ELF-1 (cell line): Measurements from ENCODE around the gene DGCR6L.
A peak's percentile ranks its signal among the peaks of the same experiment; 100 is the strongest.
"Not testable (repeated sequence)": the region's sequence is repeated elsewhere in the genome, so short reads cannot be mapped to it uniquely, and the experiment has no call there.

Experiments
- DNase-seq: peaks from one replicate; pipeline ENCODE4 v3.0.0-alpha.2; 2016; ENCODE audit warnings: low read depth, low spot score

Gene DGCR6L

DNA sequence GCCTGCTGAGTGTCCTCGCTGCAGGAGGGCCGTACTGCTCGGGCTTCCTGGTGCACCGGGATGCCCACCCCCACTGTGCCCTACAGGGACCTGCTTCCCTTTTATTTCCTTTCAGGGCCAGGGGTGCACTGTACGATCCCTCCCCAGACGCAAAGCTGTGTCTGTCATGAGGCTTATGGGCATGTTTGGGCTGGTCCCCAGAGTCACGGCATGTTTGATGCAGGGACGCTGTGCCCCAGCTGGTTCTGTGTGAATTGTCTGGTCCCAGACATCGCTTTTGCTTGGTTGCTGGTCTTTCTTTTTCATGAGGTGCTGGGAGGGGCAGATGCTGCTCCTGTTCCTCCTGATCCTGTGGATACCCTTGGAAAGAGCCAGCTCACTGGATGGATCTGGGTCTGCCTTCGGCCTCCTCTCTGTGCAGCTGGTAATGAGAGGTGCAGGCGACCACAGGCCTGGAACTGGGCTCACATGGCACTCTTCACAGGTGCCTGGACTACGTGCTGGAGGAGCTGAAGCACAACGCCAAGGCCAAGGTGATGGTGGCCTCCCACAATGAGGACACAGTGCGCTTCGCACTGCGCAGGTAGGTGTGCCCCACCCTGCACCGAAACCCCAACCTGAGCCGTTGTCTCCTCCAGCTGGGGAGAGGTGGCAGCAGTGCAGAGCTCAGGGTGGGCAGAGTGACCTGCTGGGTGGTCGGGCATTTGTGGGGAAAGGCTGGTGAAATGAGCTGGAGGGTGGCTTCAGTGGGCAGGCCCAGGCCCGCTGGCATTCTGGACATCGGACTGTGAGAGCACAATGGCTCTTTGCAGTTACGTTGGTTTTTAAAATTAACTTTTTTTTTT lies 10.8 kb downstream of the DGCR6L start:
- not testable (repeated sequence) for DNase-seq

DNA sequence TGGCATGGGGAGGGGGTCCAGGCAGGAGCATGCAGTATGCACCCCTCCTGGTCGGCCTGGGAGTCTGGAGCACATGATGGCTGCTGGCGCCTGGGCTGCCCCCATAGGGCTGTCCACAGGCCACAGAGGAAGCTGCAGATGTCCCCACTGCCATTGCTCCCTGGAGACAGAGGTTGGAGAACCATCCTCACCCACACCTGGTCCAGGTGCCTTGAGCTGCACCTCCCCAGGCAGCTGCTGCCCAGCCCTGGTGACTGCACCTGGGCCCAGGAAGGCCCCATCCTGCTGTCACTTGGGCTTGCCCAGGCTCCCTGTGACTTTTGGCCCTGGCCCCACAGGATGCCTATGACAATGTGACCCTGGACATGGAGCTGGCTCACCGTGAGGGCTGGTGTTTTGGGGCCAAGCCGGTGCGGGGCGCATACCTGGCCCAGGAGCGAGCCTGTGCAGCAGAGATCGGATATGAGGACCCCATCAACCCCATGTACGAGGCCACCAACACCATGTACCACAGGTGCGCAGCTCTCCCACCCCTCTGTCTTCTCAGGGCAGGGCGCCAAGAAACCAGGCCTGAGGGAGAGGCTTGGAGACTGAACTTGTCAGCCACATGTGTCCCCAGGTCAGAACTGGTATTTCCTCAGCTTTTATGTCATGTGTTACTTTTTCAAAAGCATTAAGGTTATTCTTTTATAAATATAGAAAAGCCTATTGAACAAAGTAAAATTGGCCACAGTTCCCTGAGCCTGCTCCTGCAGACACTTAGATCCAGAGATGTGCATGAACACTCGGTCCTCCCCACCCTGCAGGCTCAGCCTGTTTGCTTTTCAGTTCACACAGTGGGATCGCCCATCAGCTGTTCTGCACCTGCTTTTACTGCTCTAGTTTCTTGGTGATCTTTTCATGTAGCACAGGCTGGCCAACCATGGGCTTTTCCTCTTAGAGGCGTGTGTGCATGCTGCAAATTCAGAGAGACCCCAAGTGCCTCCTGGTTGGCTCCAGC lies 12.1 kb downstream of the DGCR6L start:
- not testable (repeated sequence) for DNase-seq

DNA sequence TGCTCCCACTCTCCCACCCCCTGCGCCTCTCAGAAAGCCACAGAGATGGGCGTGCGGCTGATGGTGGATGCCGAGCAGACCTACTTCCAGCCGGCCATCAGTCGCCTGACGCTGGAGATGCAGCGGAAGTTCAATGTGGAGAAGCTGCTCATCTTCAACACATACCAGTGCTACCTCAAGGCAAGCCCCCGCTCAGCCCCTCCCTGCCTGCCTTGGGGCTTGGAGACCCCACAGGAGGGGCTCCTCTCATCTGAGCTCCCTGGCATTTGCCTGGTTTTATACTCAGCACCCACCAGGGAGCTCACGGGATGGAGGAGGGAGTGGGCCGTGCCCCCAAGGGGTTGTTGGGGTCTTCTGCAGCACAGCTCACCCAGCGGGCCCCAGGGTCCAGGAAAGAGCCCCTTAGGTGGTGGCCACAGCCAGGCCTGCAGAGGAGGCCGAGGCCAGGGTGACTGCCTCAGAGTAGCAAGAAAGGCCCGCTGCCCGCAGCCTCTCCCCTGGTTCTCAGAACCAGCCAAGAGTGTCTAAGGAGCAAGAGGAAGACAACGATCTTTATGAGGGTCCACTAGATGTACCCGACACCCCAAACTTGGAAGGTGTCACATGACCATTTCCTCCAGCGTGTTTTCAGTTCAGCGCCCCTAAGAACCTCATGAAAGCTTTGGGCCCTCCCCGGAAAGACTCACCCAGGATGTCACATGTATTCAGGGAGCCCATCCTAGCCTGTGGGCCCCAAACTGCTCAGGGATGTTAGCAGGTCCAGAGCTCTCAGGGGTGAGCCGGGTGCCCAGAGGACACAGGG lies 13.0 kb downstream of the DGCR6L start:
- DNase-seq, result not testable (repeated sequence)

DNA sequence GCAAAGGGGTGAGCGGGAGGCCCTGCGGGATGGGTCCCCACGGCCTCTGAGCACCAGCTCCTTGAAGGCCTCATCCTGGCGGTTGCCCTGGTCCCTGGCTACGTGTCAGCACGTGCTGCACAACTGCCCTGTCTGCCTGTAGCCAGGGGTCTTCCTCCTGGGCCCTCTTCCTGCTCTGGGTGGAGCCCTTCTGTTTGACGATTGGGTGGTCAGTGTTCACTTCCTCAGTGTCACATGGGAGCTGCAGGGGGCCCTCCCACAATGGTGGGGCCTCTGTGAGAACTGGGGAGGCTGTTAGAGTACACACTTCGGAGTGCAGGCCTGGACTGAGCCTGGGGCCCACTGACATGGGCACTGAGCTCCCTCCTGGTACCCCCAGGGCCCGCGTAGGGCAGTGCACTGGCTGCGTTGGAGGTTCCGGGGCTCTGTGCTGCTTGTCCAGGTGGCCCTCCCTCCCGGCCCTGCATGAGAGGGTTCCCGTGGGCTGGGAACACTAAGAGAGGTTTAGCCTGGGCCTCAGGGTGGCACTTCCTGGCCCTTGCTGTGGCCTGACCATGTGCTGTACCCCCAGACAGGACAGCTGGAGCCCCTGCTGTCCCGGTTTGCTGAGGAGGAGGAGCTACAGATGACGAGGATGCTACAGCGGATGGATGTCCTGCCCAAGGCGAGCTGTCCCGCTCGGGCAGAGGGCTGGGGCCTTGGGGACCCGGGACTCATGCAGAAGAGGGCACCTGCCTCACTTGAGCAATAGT lies 13.8 kb downstream of the DGCR6L start:
- DNase-seq, result no peak

DNA sequence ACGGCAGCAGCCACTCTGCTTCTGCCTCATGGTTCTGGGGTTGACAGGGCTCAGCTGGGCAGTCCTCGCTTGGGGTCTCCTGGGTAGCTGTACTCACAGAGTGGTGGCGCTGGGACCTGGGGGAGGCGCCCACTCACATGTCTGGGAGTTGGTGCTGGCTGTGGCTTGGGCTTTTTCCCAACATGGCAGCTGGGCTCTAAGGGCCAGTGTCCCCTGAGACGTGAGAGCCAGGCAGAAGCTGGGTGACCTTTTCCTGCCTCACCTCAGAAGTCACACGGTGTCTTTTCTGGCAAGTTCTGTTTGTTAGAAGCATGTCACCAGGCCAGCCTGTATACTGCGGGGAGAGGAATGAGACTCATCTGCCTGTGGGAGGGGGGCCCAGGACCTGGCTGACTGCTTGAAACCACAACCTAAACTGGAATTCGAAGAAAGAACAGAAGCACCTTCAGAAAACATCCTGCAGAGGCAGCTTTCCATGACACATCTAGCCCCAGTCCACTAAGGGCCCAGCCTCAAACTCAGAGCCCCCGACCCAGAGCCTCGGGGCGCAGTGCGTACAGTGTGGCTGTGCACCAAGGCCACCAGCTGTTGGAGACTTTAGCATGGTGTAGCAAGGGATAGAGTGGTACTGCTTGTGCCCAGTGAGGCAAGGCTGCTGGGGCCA lies 14.5 kb downstream of the DGCR6L start:
- not testable (repeated sequence) for DNase-seq

DNA sequence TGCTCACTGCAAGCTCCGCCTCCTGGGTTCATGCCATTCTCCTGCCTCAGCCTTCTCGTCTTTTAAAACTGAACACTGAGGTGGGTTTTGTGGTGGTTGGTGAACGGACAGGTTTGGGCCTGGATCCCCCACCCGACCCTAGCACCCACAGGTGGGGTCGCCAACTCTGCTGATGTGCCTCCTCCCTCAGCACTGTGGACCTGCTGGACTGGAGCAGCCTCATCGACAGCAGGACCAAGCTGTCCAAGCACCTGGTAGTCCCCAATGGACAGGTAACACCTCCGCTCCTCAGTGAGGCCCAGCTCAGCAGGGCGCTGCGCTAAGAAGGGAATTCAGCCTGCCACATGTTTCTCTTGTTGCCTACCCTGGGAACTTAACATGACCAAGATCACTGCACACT lies 15.2 kb downstream of the DGCR6L start:
- no peak for DNase-seq

DNA sequence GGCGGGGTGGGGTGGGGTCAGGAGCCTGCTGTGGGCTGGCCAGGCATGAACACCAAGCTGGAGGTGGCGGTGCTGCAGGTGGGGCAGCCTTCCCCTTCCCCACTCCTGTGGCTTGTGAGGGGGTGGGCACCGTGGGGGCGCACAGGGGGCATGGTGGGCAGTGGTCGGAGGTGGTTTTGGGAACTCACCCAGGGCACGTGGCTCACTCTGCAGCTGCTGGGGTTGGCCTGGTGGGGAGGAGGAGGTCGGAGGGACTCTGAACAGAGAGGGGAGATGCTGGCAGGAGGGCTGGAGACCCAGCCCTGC lies 16.7 kb downstream of the DGCR6L start:
- not testable (repeated sequence) for DNase-seq

DNA sequence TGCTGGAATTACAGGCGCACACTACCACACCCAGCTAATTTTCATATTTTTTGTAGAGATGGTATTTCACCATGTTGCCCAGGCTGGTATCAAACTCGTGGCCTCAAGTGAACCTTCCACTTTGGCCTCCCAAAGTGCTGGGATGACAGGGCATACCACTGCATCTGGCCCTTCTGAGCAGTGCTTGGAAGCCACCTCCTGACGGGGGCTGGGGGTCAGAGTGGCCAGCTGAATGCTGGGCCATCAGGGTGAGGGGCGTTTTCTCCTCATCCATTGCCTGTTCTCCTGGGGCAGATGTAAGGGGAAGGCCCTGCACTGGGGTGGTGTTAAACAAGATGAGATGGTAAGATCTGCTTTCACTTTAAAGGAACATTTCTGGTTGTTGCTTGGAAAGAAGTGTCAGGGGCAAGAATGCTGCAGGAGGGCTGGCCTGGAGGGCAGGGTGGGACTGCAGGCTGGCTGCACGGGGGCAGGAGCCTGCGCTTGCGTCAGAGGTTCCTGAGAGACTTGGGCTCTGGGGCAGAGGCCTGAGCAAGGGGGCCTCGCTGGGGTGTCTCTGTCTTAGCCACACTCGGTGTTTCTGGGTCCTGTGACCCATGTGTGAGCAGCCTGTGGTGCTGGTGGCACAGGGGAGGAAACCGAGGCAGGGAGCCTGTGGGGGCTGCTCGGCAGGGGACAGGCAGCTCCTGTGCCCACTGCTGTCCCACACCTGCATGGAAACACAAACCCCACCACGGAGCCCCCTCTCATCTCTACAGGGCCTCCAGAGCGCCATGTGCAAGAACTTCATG lies 17.2 kb downstream of the DGCR6L start:
- DNase-seq, result peak; percentile 23

DNA sequence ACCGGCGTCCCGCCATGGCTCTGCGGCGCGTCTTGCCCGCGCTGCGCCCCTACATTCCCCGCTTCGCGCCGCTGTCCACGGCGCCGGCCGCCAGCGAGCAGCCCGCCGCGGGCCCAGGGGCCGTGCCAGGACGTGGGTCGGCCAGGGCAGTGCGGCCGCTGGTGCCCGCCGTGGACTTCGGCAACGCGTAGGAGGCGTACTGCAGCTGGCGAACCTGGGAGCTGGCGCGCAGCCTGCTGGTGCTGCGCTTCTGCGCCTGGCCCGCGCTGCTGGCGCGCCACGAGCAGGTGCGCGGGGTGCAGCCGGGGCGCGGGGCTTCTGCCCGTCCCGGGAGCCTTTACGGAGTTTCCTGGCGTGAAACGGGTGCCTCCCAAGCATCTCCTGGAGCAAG lies 20.1 kb downstream of the DGCR6L start:
- no peak for DNase-seq

DNA sequence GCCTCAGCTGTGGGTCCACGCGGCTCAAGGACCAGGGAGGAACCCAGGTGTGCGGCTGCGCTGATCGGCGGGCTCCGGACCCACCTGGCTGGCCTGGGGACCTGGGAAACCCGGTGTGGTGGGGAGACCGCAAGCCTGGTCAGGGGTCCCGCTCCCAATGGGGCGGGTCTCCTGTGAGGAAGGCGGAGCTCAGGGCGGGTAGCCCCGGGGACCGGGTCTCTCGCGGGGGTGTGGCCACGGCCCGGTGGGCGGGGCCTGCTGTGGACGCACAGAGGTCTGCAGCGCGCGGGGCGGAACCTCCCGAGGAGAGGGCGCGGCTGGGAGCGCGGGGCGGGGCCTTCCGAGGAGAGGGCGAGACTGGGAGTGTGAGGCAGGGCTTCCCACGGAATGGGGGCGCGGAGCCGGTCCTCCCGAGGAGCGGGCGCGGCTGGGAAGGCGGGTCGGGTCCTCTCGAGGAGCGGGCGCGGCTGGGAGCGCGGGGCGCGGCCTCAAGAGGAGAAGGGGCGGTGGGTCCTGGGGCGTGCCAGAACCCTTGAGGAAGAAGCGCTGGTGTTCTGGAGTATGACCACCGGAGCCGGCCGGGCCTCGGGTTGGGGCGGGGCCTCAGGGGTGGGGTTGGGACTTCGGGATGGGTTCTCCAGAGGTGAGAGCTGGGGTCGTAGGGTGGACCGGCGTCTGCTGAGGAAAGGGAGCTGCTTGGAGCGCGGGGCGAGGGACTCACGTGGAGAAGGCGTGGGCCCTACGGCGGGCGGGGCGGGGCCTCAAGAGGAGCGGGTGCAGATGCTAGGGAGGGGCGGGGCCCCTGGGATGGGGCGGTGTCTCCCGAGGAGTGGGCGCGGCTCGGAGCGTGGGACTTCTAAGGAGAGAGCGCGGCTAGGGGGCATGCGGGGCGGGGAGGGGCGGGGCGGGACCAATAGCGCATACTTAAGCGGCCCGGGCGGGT lies 20.8 kb downstream of the DGCR6L start:
- DNase-seq, result peak; percentile 84

DNA sequence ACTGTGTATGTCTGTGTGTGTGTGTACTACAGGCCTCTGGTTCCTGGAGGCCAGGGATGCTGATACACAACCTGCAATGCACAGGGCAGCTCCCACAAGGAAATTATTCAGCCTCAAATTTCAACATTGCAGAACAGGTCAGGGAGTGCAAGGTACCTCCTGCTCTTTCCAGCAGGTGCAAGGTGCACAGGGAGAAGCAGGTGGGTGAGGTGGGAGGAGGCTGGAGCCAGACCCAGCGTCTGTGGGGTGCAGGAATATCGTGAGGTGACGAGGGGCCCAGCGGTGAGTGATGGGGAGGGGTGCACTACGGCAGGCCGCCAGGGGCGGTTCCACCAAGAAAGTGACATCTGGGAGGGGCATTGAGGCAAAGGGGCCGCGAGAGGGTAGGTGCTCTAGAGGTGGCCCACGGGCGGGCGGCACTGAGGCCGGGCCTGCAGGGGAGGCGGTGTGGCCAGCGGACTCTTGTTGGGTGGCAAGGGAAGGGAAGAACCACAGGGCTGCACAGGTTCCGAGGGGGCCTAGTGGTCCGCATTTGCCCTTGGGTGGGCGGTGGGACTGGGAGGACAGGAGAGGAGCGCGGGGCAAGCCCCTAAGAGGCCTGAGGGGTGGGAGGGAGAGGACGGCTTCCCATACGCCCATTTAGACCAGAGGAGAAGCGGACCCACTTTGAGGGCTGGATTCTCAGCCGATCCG lies 21.6 kb downstream of the DGCR6L start:
- no peak for DNase-seq

DNA sequence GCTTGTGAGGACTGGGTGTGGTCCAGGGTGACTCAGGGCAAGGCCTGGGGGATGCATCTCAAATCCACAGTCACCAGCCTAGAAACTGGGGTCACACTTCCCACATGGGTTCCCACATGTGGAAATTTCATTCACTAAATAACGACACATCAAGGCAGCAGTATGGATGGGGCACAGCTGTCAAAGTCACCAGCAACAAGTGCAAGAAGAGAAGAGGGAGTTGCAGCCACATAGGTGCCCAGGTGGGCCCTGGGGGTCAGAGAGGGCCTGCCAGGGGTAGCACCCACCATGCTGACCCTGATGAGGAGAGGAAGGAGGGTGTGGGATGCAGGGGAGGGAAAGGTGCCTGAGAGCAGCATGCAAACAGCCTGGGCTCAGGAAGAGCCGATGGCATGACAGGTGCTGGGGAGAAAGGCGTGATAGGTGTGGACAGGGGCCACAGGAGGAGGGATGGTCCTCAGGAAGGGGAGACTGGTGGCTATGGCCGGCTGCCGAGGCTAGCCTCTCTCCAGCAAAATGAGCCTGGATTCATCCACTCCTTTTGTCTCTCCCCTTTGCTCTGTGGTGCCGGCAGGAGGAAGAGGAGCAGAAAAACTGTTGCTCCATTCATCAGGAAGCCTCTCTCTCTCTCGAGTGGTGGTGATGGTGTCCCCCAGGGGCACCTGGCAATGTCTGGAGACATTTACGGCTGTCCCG lies 22.3 kb downstream of the DGCR6L start:
- DNase-seq, result no peak

DNA sequence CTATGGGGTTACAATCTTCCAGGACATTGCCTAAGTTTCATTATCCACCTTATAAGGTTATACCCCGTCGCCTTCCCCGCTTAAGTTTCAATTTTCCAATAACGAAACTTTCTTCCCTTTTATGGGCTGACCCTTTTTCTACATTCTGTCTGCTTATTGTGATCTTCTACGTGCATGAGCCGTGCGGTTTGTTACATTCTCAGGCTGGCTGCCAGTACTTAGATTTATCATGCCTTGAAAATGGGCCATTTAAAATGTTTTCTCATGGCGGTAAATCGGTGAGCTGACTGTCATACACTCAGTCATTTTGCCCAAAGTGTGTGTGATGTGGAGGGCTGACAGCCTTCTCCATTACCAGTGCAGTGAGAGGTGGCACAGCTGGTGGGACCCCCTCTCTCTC lies 23.3 kb downstream of the DGCR6L start:
- DNase-seq, result no peak

DNA sequence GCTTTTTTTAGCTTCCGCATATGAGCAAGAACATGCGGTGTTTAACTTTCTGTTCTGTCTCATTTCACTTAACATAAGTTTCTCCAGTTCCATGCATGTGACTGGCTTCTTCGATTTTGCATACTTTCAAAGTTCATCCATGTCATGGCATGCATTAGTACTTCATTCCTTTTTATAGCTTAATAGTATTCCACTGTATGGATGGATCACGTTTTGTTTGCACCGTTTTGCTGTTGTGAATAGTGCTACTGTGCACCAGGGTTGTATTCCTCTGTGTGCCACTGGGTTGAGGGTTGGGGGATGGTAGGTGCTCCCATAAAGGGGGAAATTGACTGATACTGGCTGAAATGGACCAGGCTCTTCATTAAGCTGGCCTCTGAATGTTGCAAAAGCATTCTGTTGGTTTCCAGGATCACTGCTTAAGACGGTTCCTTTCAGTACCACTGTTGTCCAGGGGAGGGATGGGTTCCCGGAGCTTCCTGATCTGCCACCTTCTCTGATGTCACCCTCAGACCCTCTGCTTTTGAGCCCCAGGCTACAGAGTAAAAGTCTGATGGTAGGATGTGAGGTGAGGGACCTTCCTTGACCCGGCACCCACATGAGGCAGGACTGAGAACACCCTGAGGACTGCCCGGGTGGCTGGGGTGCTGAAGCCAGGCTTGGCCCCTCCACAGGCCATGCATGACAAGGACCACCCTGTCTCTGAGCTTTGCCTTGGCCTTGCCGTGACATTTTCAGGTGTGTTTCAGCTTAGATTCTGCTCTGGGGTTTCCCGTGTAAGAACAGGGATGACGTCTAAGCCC lies 24.4 kb downstream of the DGCR6L start:
- DNase-seq, result no peak

DNA sequence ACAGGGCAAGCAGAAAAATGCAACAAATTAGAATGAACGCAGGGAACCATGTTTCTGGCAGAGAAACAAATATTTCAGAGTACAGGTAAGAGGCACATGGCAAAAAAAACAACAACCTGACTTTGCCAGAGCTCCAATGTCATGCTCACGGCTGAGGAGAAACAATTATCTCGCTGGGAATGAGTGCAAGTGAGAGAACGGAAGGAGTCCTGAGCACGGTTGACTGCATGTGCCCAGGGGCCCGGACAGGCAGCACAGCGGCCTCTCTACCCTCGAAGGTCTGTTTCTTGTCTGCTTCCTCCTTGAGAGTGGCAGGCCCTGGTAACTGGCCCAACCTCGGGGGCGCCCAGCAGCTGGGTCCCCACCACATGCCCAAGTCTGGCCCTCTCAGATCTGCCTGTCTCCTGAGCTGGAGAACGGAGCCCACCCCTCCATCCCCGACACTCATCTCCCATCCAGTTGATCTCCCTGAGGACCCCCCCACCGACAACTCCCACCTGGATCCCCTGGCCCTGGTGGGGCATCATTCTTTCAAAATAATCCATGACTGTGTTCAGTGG lies 27.1 kb downstream of the DGCR6L start:
- DNase-seq, result no peak

DNA sequence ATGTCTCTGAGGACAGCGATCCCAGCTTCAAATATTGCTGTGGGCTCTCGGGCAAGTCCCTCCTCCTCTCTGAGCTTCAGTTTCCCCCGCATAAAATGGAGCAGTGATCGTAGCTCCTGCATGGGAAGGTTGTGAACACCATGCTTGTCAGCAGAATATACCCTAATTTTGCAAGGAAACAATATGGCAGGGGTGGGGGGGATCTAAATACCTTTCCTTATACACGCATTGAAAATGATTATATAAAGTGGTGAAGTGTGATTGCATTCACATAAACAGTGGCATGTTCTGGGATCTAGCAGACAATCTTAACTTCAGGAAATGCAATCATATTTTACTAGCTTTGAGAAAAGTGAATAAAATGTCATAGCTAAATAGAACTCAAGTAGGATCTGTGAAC lies 27.8 kb downstream of the DGCR6L start:
- no peak for DNase-seq
